Neural cell (in vitro differentiated cells): ENCODE data around the gene ASIC2. TPM values are rescaled to one million over a fixed set of nuclear protein-coding genes. Genes with fewer than 3 reads are reported as not detected.
"Not testable (repeated sequence)": the region's sequence is repeated elsewhere in the genome, so short reads cannot be mapped to it uniquely, and the experiment has no call there.

ENCODE experiments used
- H2AFZ ChIP-seq: fragments of 200-600, 300-800 bp; sonication (generic), shearing (Covaris generic); 2 replicates; pipeline ENCODE4 v1.6.0; 2014; ENCODE audit warnings: low read depth, mild to moderate bottlenecking, antibody characterized with exemption, low read length, moderate library complexity
- H3F3A ChIP-seq: fragments of 200-600 bp; shearing (Covaris generic); 2 replicates; pipeline ENCODE4 v1.6.1; 2016; ENCODE audit warnings: mild to moderate bottlenecking, moderate library complexity, mixed read lengths, antibody characterized with exemption, low read length; ENCODE audit not compliant: insufficient read depth, poor library complexity, severe bottlenecking
- H3K27ac ChIP-seq: fragments of 200-600, 300-800 bp; sonication (generic), shearing (Covaris generic); 2 replicates; pipeline ENCODE4 v1.5.1; 2014; ENCODE audit warnings: mild to moderate bottlenecking, low read length, moderate library complexity
- H3K27me3 ChIP-seq: fragments of 300-800, 200-600 bp; sonication (generic), shearing (Covaris generic); 2 replicates; pipeline ENCODE4 v1.6.0; 2014; ENCODE audit warnings: mild to moderate bottlenecking, low read depth, low read length, moderate library complexity; ENCODE audit not compliant: insufficient read depth
- H3K36me3 ChIP-seq: fragments of 300-800, 200-600 bp; sonication (generic), shearing (Covaris generic); 2 replicates; pipeline ENCODE4 v1.5.1; 2014; ENCODE audit warnings: mild to moderate bottlenecking, antibody characterized with exemption, low read length, moderate library complexity; ENCODE audit not compliant: insufficient read depth
- H3K4me2 ChIP-seq: fragments of 300-800, 200-600 bp; sonication (generic), shearing (Covaris generic); 2 replicates; pipeline ENCODE4 v1.6.0; 2014; ENCODE audit warnings: mild to moderate bottlenecking, low read length
- H3K4me3 ChIP-seq: fragments of 300-800, 200-600 bp; sonication (generic), shearing (Covaris generic); 2 replicates; pipeline ENCODE4 v1.5.1; 2014; ENCODE audit warnings: mild to moderate bottlenecking, low read length, moderate library complexity
- H3K79me2 ChIP-seq: fragments of 200-600 bp; shearing (Covaris generic); replicated peaks from 2 replicates; pipeline ENCODE4 v1.6.0; 2014; ENCODE audit warnings: mild to moderate bottlenecking, low read length, moderate library complexity; ENCODE audit not compliant: insufficient read depth
- H3K9ac ChIP-seq: fragments of 300-800, 200-600 bp; sonication (generic), shearing (Covaris generic); 2 replicates; pipeline ENCODE4 v1.6.1; 2016; ENCODE audit warnings: mild to moderate bottlenecking, low read length, mixed read lengths
- H3K9me2 ChIP-seq: fragments of 200-600 bp; shearing (Covaris generic); 2 replicates; pipeline ENCODE4 v1.6.1; 2016; ENCODE audit warnings: mild to moderate bottlenecking, low read length, mixed read lengths; ENCODE audit not compliant: insufficient read depth
- H3K9me3 ChIP-seq: fragments of 200-600, 300-800 bp; sonication (generic), shearing (Covaris generic); 2 replicates; pipeline ENCODE4 v1.6.1; 2016; ENCODE audit warnings: mild to moderate bottlenecking, mixed run types, low read length, moderate library complexity, mixed read lengths
- H4K20me1 ChIP-seq: fragments of 200-600 bp; shearing (Covaris generic); 2 replicates; pipeline ENCODE4 v1.6.1; 2016; ENCODE audit warnings: mild to moderate bottlenecking, mixed run types; ENCODE audit not compliant: insufficient read depth
- CTCF ChIP-seq: fragments of 450-650 bp; IDR thresholded peaks from 2 replicates; pipeline ENCODE4 v1.5.1; 2014; ENCODE audit warnings: antibody characterized with exemption, mild to moderate bottlenecking, moderate library complexity; ENCODE audit not compliant: poor library complexity, severe bottlenecking
- EP300 ChIP-seq: fragments of 450-650 bp; conservative IDR thresholded peaks from 2 replicates; pipeline ENCODE4 v1.6.1; 2014; ENCODE audit warnings: antibody characterized with exemption, mild to moderate bottlenecking, moderate library complexity; ENCODE audit not compliant: poor library complexity, severe bottlenecking
- EZH2 ChIP-seq: fragments of 200-600, 300-800 bp; shearing (Covaris generic), sonication (generic); IDR thresholded peaks from 2 replicates; pipeline ENCODE4 v1.6.1; 2014; ENCODE audit warnings: antibody characterized with exemption, low read length, borderline replicate concordance, mild to moderate bottlenecking; ENCODE audit not compliant: insufficient read depth, poor library complexity, severe bottlenecking
- MXI1 ChIP-seq: fragments of 450-650 bp; conservative IDR thresholded peaks from 2 replicates; pipeline ENCODE4 v1.6.1; 2014; ENCODE audit warnings: antibody characterized with exemption, mild to moderate bottlenecking; ENCODE audit not compliant: poor library complexity, severe bottlenecking
- POLR2AphosphoS5 ChIP-seq: IDR thresholded peaks from 2 replicates; pipeline ENCODE4 v1.6.1; 2012
- RAD21 ChIP-seq: fragments of 450-650 bp; conservative IDR thresholded peaks from 2 replicates; pipeline ENCODE4 v1.6.1; 2014; ENCODE audit warnings: antibody characterized with exemption, mild to moderate bottlenecking, moderate library complexity
- REST ChIP-seq: IDR thresholded peaks from 2 replicates; pipeline ENCODE4 v1.6.1; 2012; ENCODE audit warnings: borderline replicate concordance
- SMC3 ChIP-seq: fragments of 450-650 bp; conservative IDR thresholded peaks from 2 replicates; pipeline ENCODE4 v1.6.1; 2014; ENCODE audit warnings: antibody characterized with exemption, mild to moderate bottlenecking, moderate library complexity; ENCODE audit not compliant: poor library complexity
- TAF1 ChIP-seq: IDR thresholded peaks from 2 replicates; pipeline ENCODE4 v1.6.1; 2012; ENCODE audit warnings: low read depth
- polyA plus RNA-seq: library from polyadenylated mRNA; depleted of rRNA; stranded (reverse); fragments of >200 nt; gene quantifications from 2 replicates; pipeline ENCODE4 v1.2.3, GENCODE V29; 2014

The ASIC2 gene
- polyA plus RNA-seq, 1 donor from 2014 or later: 2.4 TPM

GRCh38 chr17:32987453-32987805 is 305.7 kb downstream of the ASIC2 start:
- not testable (repeated sequence) for H3K36me3 ChIP-seq, H3F3A ChIP-seq, H3K79me2 ChIP-seq, H2AFZ ChIP-seq, H4K20me1 ChIP-seq, H3K9me2 ChIP-seq, H3K4me2 ChIP-seq, H3K27me3 ChIP-seq, H3K9ac ChIP-seq, H3K27ac ChIP-seq, H3K4me3 ChIP-seq, H3K9me3 ChIP-seq

GRCh38 chr17:32985050-32985756 is 307.9 kb downstream of the ASIC2 start:
- Histone ChIP-seq H3F3A (no peaks in the 10 kb centered on the region), H3K4me2 (no peak overlapping the region), H3K9me3 (peaks cover 3% of the 10 kb centered on the region), H3K27ac (no peak overlapping the region), H3K27me3 (no peaks in the 10 kb centered on the region), H3K4me3 (no peak overlapping the region), H4K20me1 (no peaks in the 10 kb centered on the region), H3K9ac (no peak overlapping the region), H2AFZ (no peak overlapping the region), H3K9me2 (no peaks in the 10 kb centered on the region), H3K36me3 (no peaks in the 10 kb centered on the region), H3K79me2 (no peaks in the 10 kb centered on the region)
- TF ChIP-seq MXI1 (no peak), EZH2 (no peak), POLR2AphosphoS5 (no peak), SMC3 (no peak), CTCF (no peak), TAF1 (no peak), REST (no peak), EP300 (no peak), RAD21 (no peak)

- H3K4me2 ChIP-seq, H3K9me3 ChIP-seq, H3F3A ChIP-seq, H3K36me3 ChIP-seq, H4K20me1 ChIP-seq, H3K9me2 ChIP-seq, H3K79me2 ChIP-seq, H3K4me3 ChIP-seq, H2AFZ ChIP-seq, H3K9ac ChIP-seq, H3K27me3 ChIP-seq, H3K27ac ChIP-seq: not testable (repeated sequence)
These were observed 311.5 kb downstream of the ASIC2 start for GRCh38 chr17:32981611-32982010.
